ENCODE data around the gene MYD88.
A peak's percentile ranks its signal among the peaks of the same experiment; 100 is the strongest.

Gene MYD88

DNA sequence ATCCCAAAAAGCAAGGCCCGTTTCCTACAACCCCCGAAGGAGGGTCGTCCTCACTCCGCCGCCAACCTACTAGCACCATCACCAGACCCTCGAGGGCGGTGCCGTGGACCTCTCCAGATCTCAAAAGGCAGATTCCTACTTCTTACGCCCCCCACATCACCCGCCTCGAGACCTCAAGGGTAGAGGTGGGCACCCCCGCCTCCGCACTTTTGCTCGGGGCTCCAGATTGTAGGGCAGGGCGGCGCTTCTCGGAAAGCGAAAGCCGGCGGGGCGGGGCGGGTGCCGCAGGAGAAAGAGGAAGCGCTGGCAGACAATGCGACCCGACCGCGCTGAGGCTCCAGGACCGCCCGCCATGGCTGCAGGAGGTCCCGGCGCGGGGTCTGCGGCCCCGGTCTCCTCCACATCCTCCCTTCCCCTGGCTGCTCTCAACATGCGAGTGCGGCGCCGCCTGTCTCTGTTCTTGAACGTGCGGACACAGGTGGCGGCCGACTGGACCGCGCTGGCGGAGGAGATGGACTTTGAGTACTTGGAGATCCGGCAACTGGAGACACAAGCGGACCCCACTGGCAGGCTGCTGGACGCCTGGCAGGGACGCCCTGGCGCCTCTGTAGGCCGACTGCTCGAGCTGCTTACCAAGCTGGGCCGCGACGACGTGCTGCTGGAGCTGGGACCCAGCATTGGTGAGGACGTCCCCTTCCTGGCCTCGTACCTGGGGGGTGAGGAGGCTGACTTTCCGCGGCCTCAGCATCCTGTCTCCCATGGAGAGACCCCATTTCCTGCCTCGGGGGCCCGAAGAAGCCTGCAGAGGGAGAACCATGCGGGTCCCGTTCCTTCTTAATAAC lies at the start of gene MYD88:
Gene MYD88, plus strand, starts transcription at position 313 of the 842 bp plus-strand sequence. Its CDS starts 40 bp downstream, at position 353.
- peak; percentile 82 for DNase-seq

- no peak for DNase-seq
Measured at GRCh38 chr3:38089163-38089562, 49.3 kb upstream of the MYD88 start.

GRCh38 chr3:38090453-38090852 lies 48.0 kb upstream of the MYD88 start:
- DNase-seq: no peak

DNA sequence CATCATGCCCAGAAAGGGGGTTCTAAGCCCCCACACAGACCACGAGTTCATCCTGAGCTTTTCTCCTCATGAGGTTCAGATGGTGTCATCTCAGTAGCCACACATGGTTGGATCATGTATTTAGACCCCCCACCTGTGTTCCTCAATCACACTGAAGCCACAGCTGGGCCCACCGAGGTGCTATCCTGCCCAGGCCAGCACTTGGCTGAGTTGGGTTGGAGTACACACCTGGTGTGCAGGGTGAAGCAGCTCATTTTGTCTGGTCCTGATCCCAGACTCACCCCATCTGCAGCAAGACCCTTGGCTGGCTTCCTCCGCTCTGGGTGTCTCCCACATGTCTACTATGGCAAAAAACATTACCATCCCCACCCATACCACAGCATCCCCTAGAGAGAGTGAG lies 43.5 kb upstream of the MYD88 start:
- DNase-seq: no peak

DNA sequence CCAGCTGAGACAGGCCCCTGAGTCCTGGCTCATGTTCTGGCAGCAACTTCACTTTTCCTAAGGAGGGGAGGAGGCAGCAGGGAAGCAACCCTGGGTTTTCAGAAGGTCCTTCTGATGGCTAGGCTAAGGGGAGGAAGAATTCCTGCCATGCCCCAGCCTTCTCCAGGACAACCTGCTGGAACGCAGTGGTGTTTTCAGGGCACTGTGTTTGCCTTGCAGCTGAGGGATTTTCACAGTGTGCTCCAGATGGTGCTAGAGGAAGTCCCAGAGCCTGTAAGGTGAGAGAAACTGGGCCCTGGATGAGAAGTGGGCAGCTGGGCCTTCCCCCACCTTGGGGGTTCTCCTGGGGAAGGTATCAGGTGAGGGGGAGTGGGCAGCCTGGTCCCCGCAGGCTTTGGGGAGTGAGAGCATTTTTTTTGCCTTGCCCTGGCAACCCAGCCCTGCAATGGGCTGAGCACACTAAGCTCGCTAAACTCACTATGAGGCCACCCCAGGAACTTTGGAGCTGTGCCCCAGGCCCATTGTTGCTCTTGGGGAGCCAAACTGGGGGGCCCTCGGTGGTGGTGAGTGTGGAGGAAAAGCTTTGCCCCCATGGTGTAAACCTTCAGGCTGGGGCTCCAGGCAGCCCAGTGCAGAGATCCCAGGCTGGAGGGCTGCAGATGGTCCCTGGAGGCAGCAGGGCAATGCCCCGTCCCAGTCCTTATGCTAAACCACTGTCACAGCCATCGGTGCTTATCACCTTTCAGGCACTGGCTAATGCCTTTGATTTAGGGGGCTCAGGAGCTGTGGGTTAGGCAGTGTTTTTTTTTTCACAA lies 42.6 kb upstream of the MYD88 start:
- no peak for DNase-seq

- DNase-seq: no peak
Measured at GRCh38 chr3:38097446-38098375, 40.8 kb upstream of the MYD88 start.

DNA sequence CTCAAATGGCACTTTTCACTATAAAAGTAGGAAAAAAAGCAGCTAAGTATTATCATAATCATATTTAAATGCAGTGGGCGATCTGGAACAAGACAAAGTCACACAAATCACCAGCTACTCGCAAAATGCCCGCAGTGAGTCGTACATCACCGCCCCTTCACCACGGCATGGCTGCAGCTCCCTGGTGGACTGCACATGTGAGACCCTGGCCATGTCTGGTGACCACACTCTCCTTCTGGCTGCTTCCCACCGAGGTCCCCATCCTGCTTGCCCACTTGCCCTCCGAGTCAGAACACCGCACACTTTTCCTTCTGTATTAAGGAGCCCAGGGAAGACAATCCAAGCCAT lies 40.1 kb upstream of the MYD88 start:
- no peak for DNase-seq

- no peak for DNase-seq
Measured at GRCh38 chr3:38099518-38099917, 38.9 kb upstream of the MYD88 start.

DNA sequence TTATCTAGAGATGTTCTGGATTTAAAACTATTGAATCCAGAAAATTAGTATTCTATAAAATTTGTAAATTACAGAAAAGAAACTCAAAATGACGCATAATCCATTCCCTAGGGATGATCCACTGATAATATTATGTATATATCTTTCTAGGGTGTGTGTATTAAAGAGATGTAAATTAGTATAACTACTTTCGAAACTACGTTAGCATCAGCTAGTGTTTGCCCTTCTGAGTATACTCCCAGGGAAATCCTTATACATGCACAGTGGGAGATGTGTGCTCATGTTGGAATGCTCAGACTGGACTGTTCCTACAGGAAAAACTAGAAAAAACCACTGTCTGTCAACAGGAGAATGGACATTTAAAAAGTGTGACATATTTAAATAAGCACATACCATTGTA lies 38.0 kb upstream of the MYD88 start:
- DNase-seq: no peak

DNA sequence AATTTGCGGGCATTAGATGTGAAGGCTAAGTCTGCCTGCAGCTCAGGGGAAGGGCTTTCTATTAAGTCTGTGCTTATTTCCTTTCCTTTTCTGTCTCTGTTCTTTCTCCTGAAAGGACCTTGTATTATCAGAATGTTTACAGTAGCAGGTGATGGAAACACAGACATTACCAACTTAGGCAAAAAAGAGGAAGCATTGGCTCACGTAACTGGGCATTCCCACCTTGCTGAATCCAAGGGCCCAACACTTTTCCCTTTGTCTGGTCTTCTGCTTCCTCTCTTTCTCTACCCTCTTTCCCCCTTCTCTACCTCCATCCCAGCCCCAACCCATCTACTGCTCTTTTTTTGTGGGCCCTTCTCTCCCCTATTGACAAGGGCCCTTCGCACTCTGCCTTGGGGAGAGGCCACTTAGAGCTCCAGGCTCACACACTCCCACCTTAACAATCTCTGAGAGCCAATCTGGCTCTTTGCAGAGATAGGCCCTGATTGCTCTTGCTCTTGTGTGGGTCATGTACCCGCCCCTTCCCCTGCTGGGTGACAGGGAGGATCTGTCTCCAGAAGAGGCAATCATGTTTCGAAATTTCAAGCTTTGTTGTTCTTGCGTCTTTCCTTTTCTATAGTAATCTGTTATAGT lies 36.5 kb upstream of the MYD88 start:
- no peak for DNase-seq

GRCh38 chr3:38102444-38102814 lies 36.0 kb upstream of the MYD88 start:
- no peak for DNase-seq

DNA sequence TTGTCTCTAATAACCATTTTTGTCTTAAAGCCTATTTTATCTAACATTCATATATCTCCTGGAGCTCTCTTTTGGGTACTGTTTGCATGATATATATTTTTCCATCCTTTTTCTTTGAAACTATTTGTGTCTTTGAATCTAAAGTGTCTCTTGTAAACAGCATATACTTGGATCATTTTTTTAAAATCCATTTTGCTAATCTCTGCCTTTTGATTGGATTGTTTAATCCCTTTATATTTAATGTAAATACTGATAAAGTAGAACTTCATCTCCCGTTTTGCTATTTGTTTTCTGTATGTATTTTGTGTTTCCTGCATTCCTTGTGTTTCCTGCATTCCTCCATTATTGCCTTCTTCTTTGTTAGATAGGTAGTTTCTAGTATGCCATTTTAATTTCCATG lies 32.9 kb upstream of the MYD88 start:
- DNase-seq: no peak

DNA sequence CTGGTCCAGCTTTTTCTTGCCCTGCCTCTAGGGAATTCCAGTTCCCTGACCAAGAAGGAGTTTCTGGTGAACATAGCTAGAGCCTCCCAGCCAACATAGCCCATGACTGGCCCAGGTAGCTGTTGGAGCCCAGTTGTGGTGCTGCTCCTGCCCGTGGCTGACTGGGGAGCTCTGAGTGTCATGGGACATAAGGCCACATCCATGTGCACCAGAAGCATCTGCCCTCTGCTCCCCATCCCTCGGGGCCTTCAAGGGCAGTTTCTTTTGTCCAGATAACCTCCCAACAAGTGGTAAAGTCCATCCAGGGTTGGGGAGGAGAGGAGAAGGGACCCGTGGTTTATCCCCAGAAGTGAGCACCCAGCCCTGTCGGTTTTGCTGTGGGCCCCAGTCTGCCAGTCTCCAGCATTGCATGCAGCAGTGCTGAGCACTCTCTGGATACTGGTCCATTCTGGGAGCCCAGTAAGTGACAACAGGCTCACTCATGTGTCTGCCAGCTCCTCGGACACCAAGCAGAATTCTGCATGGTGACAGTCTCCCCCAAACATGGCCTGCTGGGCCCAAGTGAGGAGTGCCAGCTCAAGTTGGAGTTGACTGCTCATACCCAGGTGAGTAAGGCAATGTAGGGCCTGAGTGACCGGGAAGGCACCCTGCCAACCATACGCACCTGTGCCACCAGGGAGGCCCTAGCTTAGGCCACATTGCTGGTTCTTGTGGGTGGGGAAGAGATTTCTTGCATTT lies 30.4 kb upstream of the MYD88 start:
- DNase-seq: no peak

DNA sequence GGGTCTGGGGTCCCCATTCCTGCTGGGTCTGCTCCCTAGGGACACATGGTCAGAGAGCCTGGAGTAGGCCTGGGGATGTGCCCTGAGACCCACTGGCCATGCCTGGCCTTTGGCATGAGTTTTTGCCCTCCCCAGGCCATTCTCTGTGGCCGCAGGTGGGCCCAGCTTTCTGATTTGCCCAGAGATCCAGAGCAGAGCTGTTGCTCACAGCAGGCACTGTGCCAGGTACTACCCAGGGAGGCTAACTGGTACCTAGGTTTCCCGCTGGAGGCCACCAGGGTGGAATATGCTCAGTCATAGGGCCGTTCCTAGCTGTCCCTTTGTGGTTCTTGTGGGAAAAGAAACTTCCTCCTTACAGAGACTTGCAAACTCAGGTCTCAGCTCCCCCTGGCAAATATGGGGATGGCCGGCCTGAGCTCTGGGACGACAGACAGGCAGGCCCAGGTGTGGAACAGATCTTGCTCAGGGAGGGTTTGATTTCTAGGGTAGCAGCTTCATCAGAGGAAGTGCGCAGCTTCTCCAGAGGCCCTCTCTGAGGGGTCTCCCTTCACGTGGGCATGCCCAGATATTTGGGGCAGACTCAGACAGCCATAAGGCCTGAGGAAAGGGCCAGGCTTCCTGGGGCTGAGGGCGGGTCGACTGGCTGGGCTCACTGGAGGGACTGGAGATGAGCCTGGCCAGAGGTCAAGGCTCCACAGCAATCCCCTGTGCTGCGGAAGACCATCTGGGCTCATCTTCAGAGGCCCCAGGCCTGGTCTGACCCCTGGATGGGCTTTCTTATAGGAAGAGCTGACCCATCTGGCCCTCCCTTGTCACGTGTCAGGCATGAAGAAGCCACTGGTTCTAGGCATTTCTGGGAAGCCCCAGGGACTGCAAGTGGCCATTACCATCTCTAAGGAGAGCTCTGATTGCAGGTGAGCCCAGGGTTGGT lies 29.5 kb upstream of the MYD88 start:
- no peak for DNase-seq

DNA sequence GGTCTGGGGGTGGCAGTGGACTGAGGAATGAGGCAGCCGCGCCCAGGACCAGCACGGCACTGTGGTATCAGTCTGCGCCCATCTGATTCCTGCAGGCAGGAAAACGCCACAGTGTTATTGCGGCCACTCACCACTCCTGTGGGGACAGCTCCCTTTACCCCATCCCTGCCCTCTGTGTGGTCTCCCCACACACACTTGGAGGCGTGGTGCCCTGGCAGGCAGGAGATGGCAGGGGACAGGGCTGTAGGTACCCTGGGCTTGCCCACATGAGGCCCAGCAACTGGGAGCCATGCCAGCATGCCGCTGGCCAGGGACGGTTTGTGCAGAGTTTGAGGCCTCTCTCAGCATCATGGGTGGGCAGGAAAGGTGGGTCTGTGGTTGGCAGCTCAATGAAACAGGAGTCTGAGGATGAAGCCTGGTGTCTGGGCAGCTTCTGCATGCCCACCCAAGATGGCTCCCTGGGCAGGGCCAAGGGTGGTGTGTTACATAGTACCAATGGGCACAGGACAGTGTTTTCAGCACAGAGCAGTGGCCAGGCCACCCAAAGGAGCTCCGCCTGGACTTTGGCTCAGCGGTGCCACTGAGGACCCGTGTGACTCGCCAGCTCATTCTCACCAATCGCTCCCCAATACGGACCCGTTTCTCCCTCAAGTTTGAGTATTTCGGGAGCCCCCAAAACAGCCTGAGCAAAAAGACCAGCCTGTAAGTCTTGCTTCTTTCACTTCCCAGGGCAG lies 28.7 kb upstream of the MYD88 start:
- DNase-seq: no peak

DNA sequence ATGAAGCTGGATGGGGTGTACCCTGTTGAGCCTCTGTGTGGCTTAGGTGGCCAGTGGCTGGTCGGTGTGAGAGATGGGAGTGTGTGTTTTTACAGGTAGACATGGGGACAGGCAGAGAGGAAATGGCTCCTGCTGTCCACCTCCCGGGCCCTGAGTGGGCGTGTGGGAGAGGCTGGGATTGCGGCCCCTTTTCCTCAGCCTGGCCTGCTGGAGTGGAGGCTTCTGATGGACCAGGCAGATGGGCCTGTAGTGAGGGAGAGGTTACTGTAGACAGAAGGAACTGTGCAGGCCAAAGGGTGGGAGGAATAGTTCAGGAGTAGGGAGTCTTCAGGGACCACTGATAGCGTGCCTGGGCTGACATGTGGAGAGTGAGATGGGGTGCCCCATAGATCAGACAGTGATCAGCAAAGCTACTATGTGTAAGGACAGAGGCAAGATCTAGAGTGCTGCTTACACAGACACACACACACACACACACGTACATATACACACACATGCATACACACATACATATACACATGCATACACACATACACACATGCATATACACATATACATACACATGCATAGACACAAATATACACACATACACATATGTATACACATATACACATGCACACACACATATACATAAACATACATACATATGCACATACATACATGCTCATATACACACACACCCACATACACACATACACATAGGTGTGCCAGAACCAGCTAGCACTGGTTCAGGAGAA lies 28.0 kb upstream of the MYD88 start:
- no peak for DNase-seq

DNA sequence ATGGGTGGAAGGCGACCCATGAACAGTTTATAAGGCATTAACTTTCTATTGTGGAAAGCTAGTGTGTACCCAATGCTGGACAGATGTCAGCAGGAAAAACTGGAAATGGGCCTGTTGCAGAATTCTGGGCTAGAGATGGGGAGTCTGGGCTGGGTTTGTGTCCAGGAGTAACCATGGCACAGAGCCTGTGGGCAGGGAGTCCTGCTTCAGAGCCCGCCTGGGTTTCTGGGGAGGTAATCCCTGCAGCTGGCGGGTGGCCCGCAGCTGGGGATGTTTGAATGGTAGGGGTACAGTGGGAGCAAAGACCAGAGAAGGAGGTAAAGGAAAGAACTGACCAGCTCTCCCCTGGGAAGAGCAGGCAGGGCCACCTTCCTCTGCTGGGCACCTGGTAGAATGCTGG lies 27.3 kb upstream of the MYD88 start:
- no peak for DNase-seq

DNA sequence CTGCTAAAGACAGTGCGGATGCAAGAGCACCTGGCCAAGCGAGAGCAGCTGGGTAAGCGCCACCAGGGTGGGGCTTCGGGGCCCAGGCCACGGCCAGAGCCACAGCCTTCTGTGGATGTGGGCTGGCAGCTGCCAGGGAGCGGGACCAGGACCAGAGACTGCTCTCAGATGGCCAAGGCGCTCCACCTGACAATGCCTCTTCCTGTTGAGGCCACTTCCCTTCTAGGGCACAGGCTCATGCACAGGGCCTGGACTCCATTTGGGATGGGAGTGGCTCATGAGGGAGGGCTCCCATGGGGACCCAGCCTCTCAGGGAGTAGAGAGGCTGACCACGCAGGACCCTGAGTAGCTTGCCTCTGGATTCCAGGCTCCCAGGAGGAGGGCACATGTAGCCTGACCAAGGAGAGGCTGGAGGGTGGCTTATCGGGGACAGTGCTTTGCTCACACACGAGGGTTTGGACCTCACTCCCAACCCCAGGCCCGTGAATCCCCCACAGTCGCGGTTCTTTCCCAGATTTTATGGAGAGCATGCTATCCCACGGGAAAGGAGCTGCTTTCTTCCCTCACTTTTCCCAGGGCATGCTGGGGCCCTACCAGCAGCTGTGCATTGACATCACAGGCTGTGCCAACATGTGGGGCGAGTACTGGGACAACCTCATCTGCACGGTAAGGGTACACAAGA lies 26.6 kb upstream of the MYD88 start:
- no peak for DNase-seq

DNA sequence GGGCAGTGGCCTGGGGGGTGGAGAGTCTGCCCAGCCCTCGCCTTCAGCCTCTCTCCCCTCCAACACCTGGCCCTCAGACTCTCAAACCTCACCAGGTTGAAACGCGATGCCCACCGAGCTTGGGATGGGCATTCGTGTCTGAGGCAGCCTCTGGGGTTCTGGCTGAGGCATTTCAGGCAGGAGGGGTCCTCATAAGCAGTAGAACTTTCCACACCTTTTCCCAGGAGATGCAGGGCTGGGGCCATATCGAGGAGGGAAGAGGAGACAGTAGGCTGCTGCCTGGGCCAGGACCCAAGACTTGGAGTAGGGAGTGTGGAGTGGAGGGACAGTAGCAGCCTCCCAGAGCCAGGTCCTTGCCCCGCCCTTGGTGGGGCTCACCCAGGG lies 26.1 kb upstream of the MYD88 start:
- DNase-seq: no peak
